B cell (primary cell): ENCODE data around the gene PTH1R.

Source experiments
- EZH2 ChIP-seq: IDR thresholded peaks from 2 replicates; pipeline ENCODE4 v1.6.1; 2012; ENCODE audit warnings: borderline replicate concordance, low read depth, mild to moderate bottlenecking, moderate library complexity, low read length; ENCODE audit not compliant: insufficient read depth, poor library complexity, severe bottlenecking
- TF ChIP-seq, protein P1 (sequence below): fragments of 200-600 bp; IDR thresholded peaks from one replicate; pipeline ENCODE4 v1.8.0; 2022; ENCODE audit warnings: antibody characterized with exemption, mild to moderate bottlenecking

DNA sequence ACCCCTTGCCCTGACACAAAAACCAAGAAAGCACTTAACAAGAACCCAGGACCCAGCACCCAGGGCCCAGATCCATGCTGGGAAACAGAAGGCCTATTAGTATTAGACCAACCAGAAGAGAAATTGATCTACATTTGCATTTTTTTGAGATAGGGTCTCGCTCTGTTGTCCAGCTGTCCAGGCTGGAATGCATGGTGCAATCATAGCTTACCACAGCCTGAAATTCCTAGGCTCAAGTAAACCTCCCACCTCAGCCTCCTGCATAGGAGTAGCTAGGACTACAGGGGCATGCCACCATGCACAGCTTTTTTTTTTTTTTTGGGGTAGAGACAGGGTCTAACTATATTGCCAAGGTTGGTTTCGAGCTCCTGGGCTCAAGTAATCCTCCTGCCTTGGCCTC is 72.7 kb downstream of the PTH1R start:
- TF ChIP-seq, protein P1, sequence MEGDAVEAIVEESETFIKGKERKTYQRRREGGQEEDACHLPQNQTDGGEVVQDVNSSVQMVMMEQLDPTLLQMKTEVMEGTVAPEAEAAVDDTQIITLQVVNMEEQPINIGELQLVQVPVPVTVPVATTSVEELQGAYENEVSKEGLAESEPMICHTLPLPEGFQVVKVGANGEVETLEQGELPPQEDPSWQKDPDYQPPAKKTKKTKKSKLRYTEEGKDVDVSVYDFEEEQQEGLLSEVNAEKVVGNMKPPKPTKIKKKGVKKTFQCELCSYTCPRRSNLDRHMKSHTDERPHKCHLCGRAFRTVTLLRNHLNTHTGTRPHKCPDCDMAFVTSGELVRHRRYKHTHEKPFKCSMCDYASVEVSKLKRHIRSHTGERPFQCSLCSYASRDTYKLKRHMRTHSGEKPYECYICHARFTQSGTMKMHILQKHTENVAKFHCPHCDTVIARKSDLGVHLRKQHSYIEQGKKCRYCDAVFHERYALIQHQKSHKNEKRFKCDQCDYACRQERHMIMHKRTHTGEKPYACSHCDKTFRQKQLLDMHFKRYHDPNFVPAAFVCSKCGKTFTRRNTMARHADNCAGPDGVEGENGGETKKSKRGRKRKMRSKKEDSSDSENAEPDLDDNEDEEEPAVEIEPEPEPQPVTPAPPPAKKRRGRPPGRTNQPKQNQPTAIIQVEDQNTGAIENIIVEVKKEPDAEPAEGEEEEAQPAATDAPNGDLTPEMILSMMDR: no peak
- no peak for TF ChIP-seq EZH2
